Measurements from ENCODE around the gene DYSF. TPM values are rescaled to one million over a fixed set of nuclear protein-coding genes. Genes with fewer than 3 reads are reported as not detected.

The DYSF gene
- total and polyA plus RNA-seq, 5 donors = 36.7 to 49.4 (median 42.1) TPM

GRCh38 chr2:71464389-71464788 is 11.0 kb downstream of the DYSF start:
- ATAC-seq (no peak), DNase-seq (no peak)
- Histone ChIP-seq H3K4me1 (ENCODE audit: control insufficient read depth, insufficient read depth, low read length) (peaks cover 23% of the 10 kb centered on the region), H3K4me3 (ENCODE audit: low read length) (no peak overlapping the region), H3K27ac (ENCODE audit: low read length) (no peak overlapping the region), H3K9me3 (ENCODE audit: control insufficient read depth, low read length) (no peaks in the 10 kb centered on the region), H3K27me3 (ENCODE audit: control insufficient read depth, insufficient read depth) (no peaks in the 10 kb centered on the region)
- intact Hi-C loops (cut with DNase I) = loop anchor here in 3 of 4 donors (5.0 kb wide), 2 partner anchors 38 to 43 kb away; no protein-coding TSS in a partner anchor
- WGBS = 83% methylated on average over 6 of the region's 6 CpGs

DNA sequence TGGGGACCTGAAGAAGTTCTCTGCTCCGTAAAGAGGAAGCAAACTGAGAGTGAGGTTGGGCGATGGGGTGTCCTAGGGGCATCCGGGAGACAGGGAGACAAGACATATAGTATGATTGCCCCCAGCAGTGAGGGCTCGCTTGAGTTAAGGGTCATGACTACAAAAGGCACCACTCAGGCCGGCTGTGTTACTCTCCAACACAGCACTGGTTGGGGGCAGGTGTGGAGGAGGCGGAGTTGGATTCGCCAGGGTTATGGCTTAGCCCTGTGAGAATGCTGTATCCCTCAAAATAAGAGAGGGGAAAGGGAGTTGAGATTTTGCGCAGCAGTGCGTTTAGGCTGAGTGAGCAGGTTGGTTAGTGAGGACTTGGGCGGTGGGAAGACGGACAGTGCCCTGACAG is 12.0 kb downstream of the DYSF start:
- H3K27me3 ChIP-seq (ENCODE audit: control insufficient read depth, insufficient read depth) = no peaks in the 10 kb centered on the region
- DNase-seq = no peak
- intact Hi-C loops (cut with DNase I) = no loop called here
- no peak overlapping the region for H3K4me3 ChIP-seq (ENCODE audit: low read length)
- 67% methylated on average over 11 of the region's 11 CpGs for WGBS
- H3K27ac ChIP-seq (ENCODE audit: low read length) = no peak overlapping the region
- no peak for ATAC-seq
- no peaks in the 10 kb centered on the region for H3K9me3 ChIP-seq (ENCODE audit: control insufficient read depth, low read length)
- peaks cover 18% of the 10 kb centered on the region for H3K4me1 ChIP-seq (ENCODE audit: control insufficient read depth, insufficient read depth, low read length)

GRCh38 chr2:71465961-71466300 is 12.6 kb downstream of the DYSF start:
- Histone ChIP-seq H3K27me3 (ENCODE audit: control insufficient read depth, insufficient read depth) (no peaks in the 10 kb centered on the region), H3K4me3 (ENCODE audit: low read length) (peak overlapping the region; percentile 63), H3K27ac (ENCODE audit: low read length) (no peak overlapping the region), H3K4me1 (ENCODE audit: control insufficient read depth, insufficient read depth, low read length) (peaks cover 18% of the 10 kb centered on the region), H3K9me3 (ENCODE audit: control insufficient read depth, low read length) (no peaks in the 10 kb centered on the region)
- DNase-seq (no peak), ATAC-seq (no peak)
- WGBS = 27% methylated on average over 23 of the region's 23 CpGs
- intact Hi-C loops (cut with DNase I) = no loop called here

DNA sequence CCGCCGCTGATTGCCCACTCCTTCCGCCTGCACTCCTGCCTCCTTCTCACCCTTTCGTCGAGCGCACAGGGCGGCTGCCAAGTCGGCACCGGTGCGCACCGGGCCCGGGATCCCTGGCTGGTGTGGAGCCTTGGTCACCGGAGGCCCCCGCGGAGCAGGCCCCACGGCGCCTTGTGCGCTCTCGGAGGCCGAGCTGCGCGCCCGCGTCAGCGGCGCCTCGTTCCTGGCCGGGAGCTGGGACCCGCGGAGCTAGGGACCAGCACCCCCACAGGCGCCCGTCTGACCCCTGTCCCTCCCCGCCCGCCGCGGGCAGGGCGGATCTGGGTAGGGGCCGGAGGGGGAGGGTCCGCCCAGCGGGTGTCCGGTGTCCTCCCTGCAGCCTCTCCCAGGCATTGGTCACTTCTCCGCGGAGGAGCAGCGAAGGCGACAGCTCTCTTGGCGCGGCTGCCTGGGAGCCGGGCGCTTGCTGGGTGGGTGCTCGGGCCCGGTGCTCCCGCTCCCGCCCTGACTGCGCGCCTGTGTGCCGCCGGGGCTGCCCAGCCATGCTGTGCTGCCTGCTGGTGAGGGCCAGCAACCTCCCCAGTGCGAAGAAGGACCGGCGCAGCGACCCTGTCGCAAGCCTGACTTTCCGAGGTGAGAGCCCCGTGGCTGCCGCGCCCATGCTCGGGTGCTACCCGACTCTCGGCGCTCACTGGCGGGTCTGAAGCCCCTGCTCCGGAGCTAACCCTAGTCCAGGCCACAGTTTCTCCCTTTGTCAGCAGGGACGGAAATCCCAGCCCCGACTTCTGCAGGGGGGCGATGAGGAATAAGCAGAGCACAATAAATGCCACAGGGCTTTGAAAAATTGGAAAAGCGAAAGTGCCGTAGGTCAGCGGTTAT is 13.2 kb downstream of the DYSF start:
- WGBS = 1% methylated on average over 78 of the region's 78 CpGs
- Histone ChIP-seq H3K9me3 (ENCODE audit: control insufficient read depth, low read length) (no peaks in the 10 kb centered on the region), H3K27me3 (ENCODE audit: control insufficient read depth, insufficient read depth) (no peaks in the 10 kb centered on the region), H3K4me3 (ENCODE audit: low read length) (peak overlapping the region; percentile 63), H3K27ac (ENCODE audit: low read length) (peak overlapping the region; percentile 65), H3K4me1 (ENCODE audit: control insufficient read depth, insufficient read depth, low read length) (peaks cover 13% of the 10 kb centered on the region)
- peak; percentile 79 to 91 for ATAC-seq
- DNase-seq = peak; percentile 68 to 89 (median 87)
- intact Hi-C loops (cut with DNase I) = no loop called here

- WGBS = 23% methylated on average over 7 of the region's 7 CpGs
- DNase-seq (no peak), ATAC-seq (peak in 1 of 2 donors; percentile 28)
- intact Hi-C loops (cut with DNase I) = no loop called here
- Histone ChIP-seq H3K4me3 (ENCODE audit: low read length) (peak overlapping the region; percentile 63), H3K4me1 (ENCODE audit: control insufficient read depth, insufficient read depth, low read length) (peaks cover 13% of the 10 kb centered on the region), H3K27ac (ENCODE audit: low read length) (no peak overlapping the region), H3K9me3 (ENCODE audit: control insufficient read depth, low read length) (no peaks in the 10 kb centered on the region), H3K27me3 (ENCODE audit: control insufficient read depth, insufficient read depth) (no peaks in the 10 kb centered on the region)
Measured at GRCh38 chr2:71467180-71467815, 13.9 kb downstream of the DYSF start.

DNA sequence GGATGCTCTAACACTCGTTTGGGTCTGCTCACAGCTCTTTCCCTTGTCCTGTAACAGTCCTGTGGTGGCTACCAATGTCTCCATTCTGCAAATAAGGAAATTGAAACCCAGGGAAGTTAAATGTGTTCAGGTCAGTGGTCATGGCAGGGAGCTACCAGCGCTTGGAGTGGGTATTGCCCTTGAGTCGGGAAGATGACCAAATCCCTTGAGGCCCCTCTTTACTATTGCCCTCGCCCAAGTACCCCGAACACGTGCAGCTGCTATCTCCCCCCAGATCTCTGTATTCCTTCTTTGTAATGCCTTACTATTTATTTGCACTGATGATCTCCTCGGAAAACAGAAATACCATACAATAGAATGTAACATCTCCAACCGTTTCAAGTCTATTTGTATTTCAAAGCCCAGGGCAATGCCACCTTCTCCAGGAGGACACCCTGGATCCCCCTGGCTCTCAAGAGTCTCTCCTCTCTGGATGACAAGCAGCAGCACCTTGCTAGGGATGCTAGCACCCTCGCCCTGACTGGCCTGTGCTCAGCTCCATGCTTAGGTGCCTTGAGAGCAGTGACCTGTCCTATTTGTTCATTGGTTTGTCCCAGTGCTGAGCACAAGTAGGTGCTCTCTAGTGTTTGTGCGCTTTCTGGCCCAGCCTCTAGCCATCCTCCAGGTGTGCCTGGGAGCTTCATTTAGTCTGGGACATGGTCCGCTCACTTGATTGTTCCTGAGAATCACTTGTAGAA is 15.1 kb downstream of the DYSF start:
- intact Hi-C loops (cut with DNase I) = no loop called here
- DNase-seq (no peak), ATAC-seq (no peak)
- Histone ChIP-seq H3K4me3 (ENCODE audit: low read length) (peak overlapping the region; percentile 16), H3K27ac (ENCODE audit: low read length) (peak overlapping the region; percentile 96), H3K9me3 (ENCODE audit: control insufficient read depth, low read length) (no peaks in the 10 kb centered on the region), H3K27me3 (ENCODE audit: control insufficient read depth, insufficient read depth) (no peaks in the 10 kb centered on the region), H3K4me1 (ENCODE audit: control insufficient read depth, insufficient read depth, low read length) (peaks cover 15% of the 10 kb centered on the region)
- WGBS = 67% methylated on average over 11 of the region's 11 CpGs

GRCh38 chr2:71469403-71470398 is 16.3 kb downstream of the DYSF start:
- H3K4me1 ChIP-seq (ENCODE audit: control insufficient read depth, insufficient read depth, low read length) = peaks cover 19% of the 10 kb centered on the region
- intact Hi-C loops (cut with DNase I) = no loop called here
- WGBS = 51% methylated on average over 8 of the region's 8 CpGs

GRCh38 chr2:71471276-71471675 is 17.9 kb downstream of the DYSF start:
- no peaks in the 10 kb centered on the region for H3K9me3 ChIP-seq (ENCODE audit: control insufficient read depth, low read length)
- DNase-seq = no peak
- intact Hi-C loops (cut with DNase I) = no loop called here
- WGBS = 56% methylated on average over 1 of the region's 1 CpG
- H3K4me3 ChIP-seq (ENCODE audit: low read length) = no peak overlapping the region
- no peak for ATAC-seq
- H3K27me3 ChIP-seq (ENCODE audit: control insufficient read depth, insufficient read depth) = no peaks in the 10 kb centered on the region
- peaks cover 16% of the 10 kb centered on the region for H3K4me1 ChIP-seq (ENCODE audit: control insufficient read depth, insufficient read depth, low read length)
- H3K27ac ChIP-seq (ENCODE audit: low read length) = no peak overlapping the region

More at GRCh38 chr2:71469403-71470398, 16.3 kb downstream of the DYSF start:
- ATAC-seq = peak in 1 of 2 donors; percentile 47
- DNase-seq = no peak
- Histone ChIP-seq H3K4me3 (ENCODE audit: low read length) (peak overlapping the region; percentile 6), H3K27ac (ENCODE audit: low read length) (peak overlapping the region; percentile 96), H3K9me3 (ENCODE audit: control insufficient read depth, low read length) (no peaks in the 10 kb centered on the region), H3K27me3 (ENCODE audit: control insufficient read depth, insufficient read depth) (no peaks in the 10 kb centered on the region)

GRCh38 chr2:71472019-71472418 is 18.7 kb downstream of the DYSF start:
- intact Hi-C loops (cut with DNase I) = no loop called here
- ATAC-seq = no peak
- 67% methylated on average over 2 of the region's 2 CpGs for WGBS
- Histone ChIP-seq H3K9me3 (ENCODE audit: control insufficient read depth, low read length) (no peaks in the 10 kb centered on the region), H3K27ac (ENCODE audit: low read length) (no peak overlapping the region), H3K4me3 (ENCODE audit: low read length) (no peak overlapping the region), H3K4me1 (ENCODE audit: control insufficient read depth, insufficient read depth, low read length) (peaks cover 16% of the 10 kb centered on the region), H3K27me3 (ENCODE audit: control insufficient read depth, insufficient read depth) (no peaks in the 10 kb centered on the region)
- no peak for DNase-seq

DNA sequence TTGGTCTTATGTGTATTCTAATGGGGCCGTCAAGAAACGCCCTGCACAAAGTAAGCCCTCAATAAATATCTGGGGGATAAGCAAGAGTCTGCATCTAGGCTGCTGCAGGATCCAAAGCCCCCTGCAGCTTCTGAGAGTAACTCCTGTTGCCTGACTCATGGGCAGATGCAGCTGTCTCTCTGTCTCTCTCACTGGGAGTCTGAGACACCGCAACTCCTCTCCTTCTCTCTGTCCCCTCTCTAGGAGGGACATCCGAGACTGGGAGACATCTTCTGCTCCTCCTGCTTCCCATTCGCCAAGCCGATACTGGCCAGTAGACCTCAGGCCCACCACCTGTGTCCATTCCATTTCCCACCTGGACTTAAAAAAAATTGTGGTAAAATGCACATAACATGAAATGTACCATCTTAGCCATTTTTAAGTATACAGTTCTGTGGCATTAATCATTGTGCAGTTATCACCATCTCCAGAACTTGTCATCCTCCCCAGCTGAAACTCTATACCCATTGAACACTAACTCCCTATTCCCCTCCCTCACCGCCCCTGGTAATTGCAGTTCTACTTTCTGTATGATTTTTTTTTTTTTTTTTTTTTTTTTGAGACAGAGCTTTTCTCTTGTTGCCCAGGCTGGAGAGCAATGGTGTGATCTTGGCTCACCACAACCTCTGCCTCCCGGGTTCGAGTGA is 20.1 kb downstream of the DYSF start:
- intact Hi-C loops (cut with DNase I) = no loop called here
- 94% methylated on average over 9 of the region's 9 CpGs for WGBS

More for the DNA sequence above, 20.1 kb downstream of the DYSF start:
- peak overlapping the region; percentile 86 for H3K27ac ChIP-seq (ENCODE audit: low read length)
- H3K4me1 ChIP-seq (ENCODE audit: control insufficient read depth, insufficient read depth, low read length) = peaks cover 16% of the 10 kb centered on the region
- H3K4me3 ChIP-seq (ENCODE audit: low read length) = no peak overlapping the region
- DNase-seq (no peak), ATAC-seq (no peak)
- H3K9me3 ChIP-seq (ENCODE audit: control insufficient read depth, low read length) = no peaks in the 10 kb centered on the region
- no peaks in the 10 kb centered on the region for H3K27me3 ChIP-seq (ENCODE audit: control insufficient read depth, insufficient read depth)

Measured in right cardiac atrium (tissue), 5 donors.